HUES48 (cell line): ENCODE results near the gene CHAC1.

ENCODE experiments used
- H3K27ac ChIP-seq: one replicate; pipeline ENCODE4 v1.7.0; 2013; ENCODE audit warnings: low read depth, low read length, inconsistent platforms
- H3K27me3 ChIP-seq: 2 replicates; pipeline ENCODE4 v1.6.1; 2013; ENCODE audit warnings: mild to moderate bottlenecking, low read length; ENCODE audit not compliant: control insufficient read depth, insufficient read depth
- H3K36me3 ChIP-seq: 2 replicates; pipeline ENCODE4 v1.6.1; 2013; ENCODE audit warnings: low read length; ENCODE audit not compliant: control insufficient read depth, insufficient read depth
- H3K4me1 ChIP-seq: 2 replicates; pipeline ENCODE4 v1.6.1; 2013; ENCODE audit warnings: mild to moderate bottlenecking, low read length; ENCODE audit not compliant: control insufficient read depth, insufficient read depth
- H3K4me3 ChIP-seq: 2 replicates; pipeline ENCODE4 v1.5.1; 2013; ENCODE audit warnings: mild to moderate bottlenecking, low read depth, low read length
- H3K9ac ChIP-seq: 2 replicates; pipeline ENCODE4 v1.6.1; 2013; ENCODE audit warnings: mild to moderate bottlenecking, low read depth, low read length, moderate library complexity
- H3K9me3 ChIP-seq: 2 replicates; pipeline ENCODE4 v1.6.1; 2013; ENCODE audit warnings: low read length; ENCODE audit not compliant: control insufficient read depth, insufficient read depth

Gene CHAC1, protein sequence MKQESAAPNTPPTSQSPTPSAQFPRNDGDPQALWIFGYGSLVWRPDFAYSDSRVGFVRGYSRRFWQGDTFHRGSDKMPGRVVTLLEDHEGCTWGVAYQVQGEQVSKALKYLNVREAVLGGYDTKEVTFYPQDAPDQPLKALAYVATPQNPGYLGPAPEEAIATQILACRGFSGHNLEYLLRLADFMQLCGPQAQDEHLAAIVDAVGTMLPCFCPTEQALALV

GRCh38 chr15:40952901-40953712, at the start of gene CHAC1:
TSS of gene CHAC1 (plus strand) at chr15:40953471. CDS start at chr15:40953584, 113 bp downstream.
- H3K27me3 ChIP-seq, result no peaks in the 10 kb centered on the region
- no peaks in the 10 kb centered on the region for H3K9me3 ChIP-seq
- peaks cover 24% of the 10 kb centered on the region for H3K36me3 ChIP-seq
- H3K27ac ChIP-seq, result peak within 1 kb of the TSS; percentile 93
- peak within 1 kb of the TSS; percentile 90 for H3K9ac ChIP-seq
- peaks cover 22% of the 10 kb centered on the region for H3K4me1 ChIP-seq
- H3K4me3 ChIP-seq, result peak within 1 kb of the TSS; percentile 86

DNA sequence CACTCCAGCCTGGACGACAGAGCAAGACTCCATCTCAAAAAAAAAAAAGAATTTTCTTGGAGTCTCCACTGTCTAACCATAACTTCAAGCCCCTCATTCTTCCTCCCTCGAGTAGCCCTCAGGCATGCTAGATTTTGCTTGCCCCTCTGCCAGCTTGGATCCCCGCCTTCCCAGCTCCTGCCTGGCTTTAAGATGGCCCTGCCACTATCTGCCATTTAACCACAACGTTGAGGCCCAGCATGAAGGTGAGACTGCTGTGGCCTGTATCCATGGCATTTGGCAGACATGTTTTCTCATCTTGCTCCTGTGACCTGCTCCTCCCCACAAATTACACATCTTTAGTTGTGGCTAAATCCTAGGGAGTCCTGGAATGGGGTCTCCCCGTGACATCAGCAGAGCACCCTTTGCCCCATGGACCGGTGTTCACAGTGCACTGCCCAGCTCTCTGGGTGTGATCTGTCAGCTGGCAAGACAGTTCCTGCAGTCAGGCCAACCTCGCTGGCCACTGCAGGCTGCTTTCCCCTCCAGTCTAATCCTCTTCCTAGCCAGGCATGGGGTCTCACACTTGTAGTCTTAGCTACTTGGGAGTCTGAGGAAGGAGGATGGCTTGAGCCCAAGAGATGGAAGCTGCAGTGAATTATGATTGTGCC, 48.6 kb upstream of the CHAC1 start:
- Histone ChIP-seq H3K4me3 (no peak overlapping the region), H3K9ac (no peak overlapping the region)

DNA sequence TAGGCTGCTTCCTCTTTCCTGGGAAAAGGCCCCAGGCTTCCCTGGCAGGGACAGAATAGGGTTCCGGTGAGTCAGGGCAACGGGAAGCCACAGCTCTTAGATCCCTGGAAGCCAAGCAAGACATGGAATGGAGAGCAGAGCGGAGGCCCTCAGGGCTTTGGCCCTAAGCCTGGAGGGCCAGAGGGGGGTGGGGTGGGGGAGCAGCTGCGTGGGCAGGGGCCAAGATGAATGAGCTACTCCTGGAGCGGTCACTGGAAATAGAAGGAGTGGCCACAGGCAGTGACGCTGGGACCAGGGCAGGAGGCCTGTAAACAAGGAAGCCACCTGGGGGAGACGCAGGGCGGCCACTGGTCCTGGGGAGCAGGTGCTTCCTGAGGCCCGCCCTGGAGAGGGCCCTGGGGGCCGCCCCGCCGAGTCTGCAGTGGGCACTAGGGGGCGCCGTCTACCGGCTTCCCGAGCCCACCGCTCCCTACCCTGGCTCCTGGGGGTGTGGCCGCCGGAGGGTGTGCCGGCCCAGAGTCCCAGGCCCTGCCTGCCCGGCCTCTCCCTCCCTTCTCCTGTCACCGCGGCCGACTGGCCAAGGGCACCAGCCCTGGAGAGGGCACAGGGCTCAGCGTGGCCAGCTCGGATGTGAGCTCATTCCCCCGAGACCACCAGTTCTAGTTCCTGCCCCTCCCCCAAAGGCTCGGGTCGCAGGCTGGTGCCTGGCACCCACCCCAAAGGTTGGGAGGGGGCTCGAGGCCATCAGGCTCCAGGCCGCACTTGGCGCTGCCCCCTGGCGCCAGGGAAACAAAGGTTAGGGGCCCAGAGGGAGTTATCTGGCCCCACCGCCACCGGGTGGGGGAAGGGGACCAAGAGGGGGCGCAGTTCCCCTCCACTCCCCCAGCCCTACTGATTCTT, 46.9 kb upstream of the CHAC1 start:
- Histone ChIP-seq H3K9ac (no peak overlapping the region), H3K36me3 (peaks cover 29% of the 10 kb centered on the region), H3K27me3 (no peaks in the 10 kb centered on the region), H3K27ac (peak overlapping the region; percentile 21), H3K9me3 (no peaks in the 10 kb centered on the region), H3K4me3 (peak overlapping the region; percentile 55), H3K4me1 (peaks cover 21% of the 10 kb centered on the region)

More for the DNA sequence above, 48.6 kb upstream of the CHAC1 start:
- H3K27me3 ChIP-seq, result no peaks in the 10 kb centered on the region
- no peak overlapping the region for H3K27ac ChIP-seq
- peaks cover 44% of the 10 kb centered on the region for H3K36me3 ChIP-seq
- H3K9me3 ChIP-seq, result no peaks in the 10 kb centered on the region
- peaks cover 10% of the 10 kb centered on the region for H3K4me1 ChIP-seq

GRCh38 chr15:40906991-40907802, 46.1 kb upstream of the CHAC1 start:
- Histone ChIP-seq H3K36me3 (peaks cover 29% of the 10 kb centered on the region), H3K9me3 (no peaks in the 10 kb centered on the region), H3K9ac (no peak overlapping the region), H3K27ac (peak overlapping the region; percentile 21), H3K27me3 (no peaks in the 10 kb centered on the region), H3K4me3 (peak overlapping the region; percentile 55), H3K4me1 (peaks cover 26% of the 10 kb centered on the region)

GRCh38 chr15:40908095-40908494, 45.2 kb upstream of the CHAC1 start:
- H3K27me3 ChIP-seq, result no peaks in the 10 kb centered on the region
- no peak overlapping the region for H3K27ac ChIP-seq
- no peak overlapping the region for H3K9ac ChIP-seq

DNA sequence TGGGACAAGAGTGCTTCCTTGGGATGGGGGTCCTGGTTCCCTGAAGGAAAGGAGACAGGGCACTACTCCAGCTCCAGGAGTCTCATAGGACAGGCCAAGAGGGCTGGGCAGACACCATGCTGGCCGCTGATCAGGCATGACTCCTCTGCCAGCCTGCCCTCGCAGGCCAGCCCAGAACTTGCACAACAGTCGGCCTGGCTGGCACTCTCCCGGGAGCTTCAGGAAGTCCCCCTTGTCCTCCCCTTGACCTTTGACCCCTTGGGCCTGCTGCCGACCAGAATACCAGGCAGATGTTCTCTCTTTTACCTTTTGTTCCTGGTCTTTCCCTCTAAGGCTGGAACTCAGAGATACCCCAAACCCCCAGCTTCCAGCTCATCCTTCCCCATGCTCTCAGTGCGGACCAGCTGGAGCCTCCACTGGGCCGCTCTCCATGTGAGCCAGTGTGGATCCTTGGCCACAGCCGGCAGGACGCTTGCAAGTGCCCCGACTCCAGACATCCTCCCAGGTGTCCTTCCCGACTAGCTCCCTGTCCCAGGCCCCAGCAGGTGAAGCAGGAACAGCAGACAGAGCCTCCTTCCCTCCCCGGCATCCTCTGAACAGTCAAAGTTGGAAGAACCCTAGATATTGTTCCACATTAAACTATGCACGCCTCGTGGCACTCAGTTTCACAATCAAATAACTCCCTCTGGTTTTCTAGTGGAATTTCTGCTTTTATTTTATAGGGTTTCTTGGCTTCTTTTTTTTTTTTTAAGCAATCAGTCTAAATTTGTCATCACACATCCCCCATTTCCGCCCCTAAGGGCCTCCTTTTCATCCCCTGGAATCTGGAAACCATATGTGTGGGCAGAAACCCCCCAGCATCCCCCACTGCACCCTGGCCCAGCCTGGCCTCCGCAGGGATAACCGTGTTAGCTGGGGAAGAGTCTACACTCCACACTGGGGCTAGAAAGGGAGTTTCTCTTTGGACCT, 43.3 kb upstream of the CHAC1 start:
- no peak overlapping the region for H3K27ac ChIP-seq
- H3K4me1 ChIP-seq, result peaks cover 29% of the 10 kb centered on the region
- no peak overlapping the region for H3K4me3 ChIP-seq
- H3K36me3 ChIP-seq, result peaks cover 7% of the 10 kb centered on the region; the same call in 1 of the 2 replicates
- no peaks in the 10 kb centered on the region for H3K27me3 ChIP-seq
- no peaks in the 10 kb centered on the region for H3K9me3 ChIP-seq
- no peak overlapping the region for H3K9ac ChIP-seq

More at GRCh38 chr15:40908095-40908494, 45.2 kb upstream of the CHAC1 start:
- Histone ChIP-seq H3K4me1 (peaks cover 26% of the 10 kb centered on the region), H3K9me3 (no peaks in the 10 kb centered on the region), H3K4me3 (no peak overlapping the region), H3K36me3 (peaks cover 20% of the 10 kb centered on the region)

- Histone ChIP-seq H3K4me3 (no peak overlapping the region), H3K9me3 (no peaks in the 10 kb centered on the region), H3K27me3 (no peaks in the 10 kb centered on the region), H3K9ac (no peak overlapping the region), H3K4me1 (peaks cover 28% of the 10 kb centered on the region), H3K36me3 (no peaks in the 10 kb centered on the region), H3K27ac (no peak overlapping the region)
These were observed 42.1 kb upstream of the CHAC1 start for GRCh38 chr15:40911141-40911540.

DNA sequence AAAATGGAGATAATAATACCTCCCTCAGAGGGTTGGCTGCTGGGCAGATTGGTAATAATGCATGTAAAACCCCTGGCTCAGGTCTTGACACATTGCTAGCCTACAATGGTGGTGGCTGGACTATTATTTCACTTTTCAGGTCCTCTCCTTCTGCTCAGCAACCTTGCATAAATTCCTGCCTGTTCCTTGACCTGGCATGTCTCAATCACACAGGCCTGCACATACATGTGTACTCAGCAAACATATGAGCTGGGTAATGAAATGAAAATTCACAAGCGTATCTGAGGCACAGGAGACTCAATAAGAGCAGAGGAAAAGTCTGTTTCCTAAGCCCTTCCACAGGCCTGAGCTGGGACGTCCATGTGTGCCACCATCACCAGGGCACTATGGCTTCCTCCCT, 41.6 kb upstream of the CHAC1 start:
- Histone ChIP-seq H3K27ac (no peak overlapping the region), H3K9ac (no peak overlapping the region), H3K4me3 (no peak overlapping the region), H3K4me1 (peaks cover 28% of the 10 kb centered on the region), H3K9me3 (no peaks in the 10 kb centered on the region), H3K27me3 (no peaks in the 10 kb centered on the region), H3K36me3 (no peaks in the 10 kb centered on the region)

GRCh38 chr15:40912478-40912877, 40.8 kb upstream of the CHAC1 start:
- Histone ChIP-seq H3K4me1 (peaks cover 21% of the 10 kb centered on the region), H3K9me3 (no peaks in the 10 kb centered on the region), H3K4me3 (no peak overlapping the region), H3K27ac (no peak overlapping the region), H3K9ac (no peak overlapping the region), H3K36me3 (no peaks in the 10 kb centered on the region), H3K27me3 (no peaks in the 10 kb centered on the region)
